Stomach (tissue), 4 donors: ENCODE results near the gene VIPR2.

Source experiments
- EP300 ChIP-seq: sonication (generic); formaldehyde crosslinking; IDR thresholded peaks from one replicate; pipeline ENCODE4 v1.6.1; 2017; ENCODE audit warnings: antibody characterized with exemption
- POLR2A ChIP-seq, 4 donors: fragments of 450-650 bp; IDR thresholded peaks; one replicate each; pipeline ENCODE4 v1.6.1; 2016; ENCODE audit warnings: antibody characterized with exemption in 4 of 4, control low read depth in 2 of 4, mild to moderate bottlenecking in 1 of 4, moderate library complexity in 1 of 4
- POLR2AphosphoS5 ChIP-seq, 3 donors: sonication (generic); formaldehyde crosslinking; IDR thresholded peaks; one replicate each; pipeline ENCODE4 v1.6.1; 2016; ENCODE audit warnings: antibody characterized with exemption in 3 of 3
- TF ChIP-seq, protein P1 (sequence below), 7 experiments: fragments of 450-650 bp in 4 of 7; fragments of 200-600 bp in 3 of 7; sonication (generic) in 3 of 7; IDR thresholded peaks; one replicate each; pipeline ENCODE4 v1.5.1; 2016 to 2019; ENCODE audit warnings: antibody characterized with exemption in 7 of 7, control low read depth in 2 of 7, mild to moderate bottlenecking in 1 of 7

DNA sequence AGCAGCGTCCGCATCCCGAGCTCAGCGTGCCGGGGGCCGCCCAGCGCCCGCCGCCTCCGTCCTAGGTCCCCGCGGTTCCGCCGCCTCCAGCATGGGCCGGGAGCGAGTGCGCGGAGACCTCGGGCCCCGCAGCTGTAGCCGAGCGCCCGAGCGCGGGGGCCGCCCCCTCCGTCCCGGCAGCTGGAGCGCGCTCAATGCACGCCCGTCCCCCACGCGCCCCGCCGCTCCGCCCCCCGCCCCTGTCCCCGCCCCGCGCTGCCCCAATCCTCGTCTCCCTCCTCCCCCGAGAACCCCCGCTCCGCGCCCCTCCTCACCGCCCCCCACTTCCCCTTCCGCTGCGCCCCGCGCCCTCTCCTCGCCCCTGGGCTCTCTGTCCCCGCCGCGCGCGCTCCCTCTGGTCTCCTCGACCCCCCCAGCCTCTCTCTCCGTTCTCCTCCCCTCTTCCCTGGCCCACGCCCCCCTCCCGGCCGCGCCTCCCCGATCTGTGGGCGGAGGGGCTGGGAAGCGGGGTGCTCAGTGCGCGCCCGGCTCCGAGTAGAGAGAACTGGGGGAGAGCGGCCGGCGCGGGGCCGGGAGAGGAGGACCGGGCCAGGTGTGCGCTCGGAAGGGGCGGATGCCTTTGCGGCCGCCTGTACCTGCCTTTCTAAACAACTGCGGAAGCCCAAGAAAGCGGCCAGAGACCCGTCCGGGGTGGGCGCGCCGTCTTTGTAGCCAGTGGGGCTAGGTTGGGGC is at the start of gene VIPR2:
- TF ChIP-seq EP300, result no peak
- TF ChIP-seq, protein P1, sequence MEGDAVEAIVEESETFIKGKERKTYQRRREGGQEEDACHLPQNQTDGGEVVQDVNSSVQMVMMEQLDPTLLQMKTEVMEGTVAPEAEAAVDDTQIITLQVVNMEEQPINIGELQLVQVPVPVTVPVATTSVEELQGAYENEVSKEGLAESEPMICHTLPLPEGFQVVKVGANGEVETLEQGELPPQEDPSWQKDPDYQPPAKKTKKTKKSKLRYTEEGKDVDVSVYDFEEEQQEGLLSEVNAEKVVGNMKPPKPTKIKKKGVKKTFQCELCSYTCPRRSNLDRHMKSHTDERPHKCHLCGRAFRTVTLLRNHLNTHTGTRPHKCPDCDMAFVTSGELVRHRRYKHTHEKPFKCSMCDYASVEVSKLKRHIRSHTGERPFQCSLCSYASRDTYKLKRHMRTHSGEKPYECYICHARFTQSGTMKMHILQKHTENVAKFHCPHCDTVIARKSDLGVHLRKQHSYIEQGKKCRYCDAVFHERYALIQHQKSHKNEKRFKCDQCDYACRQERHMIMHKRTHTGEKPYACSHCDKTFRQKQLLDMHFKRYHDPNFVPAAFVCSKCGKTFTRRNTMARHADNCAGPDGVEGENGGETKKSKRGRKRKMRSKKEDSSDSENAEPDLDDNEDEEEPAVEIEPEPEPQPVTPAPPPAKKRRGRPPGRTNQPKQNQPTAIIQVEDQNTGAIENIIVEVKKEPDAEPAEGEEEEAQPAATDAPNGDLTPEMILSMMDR (IDR thresholded peaks at IDR 0.05), result no peak
- TF ChIP-seq POLR2AphosphoS5 (IDR thresholded peaks at IDR 0.05), result no peak
- no peak for TF ChIP-seq POLR2A (IDR thresholded peaks at IDR 0.05)
